Mesothelial cell of epicardium (in vitro differentiated cells): ENCODE results near the gene USP32. TPM values are rescaled to one million over a fixed set of nuclear protein-coding genes. Genes with fewer than 3 reads are reported as not detected.
"Not testable (repeated sequence)": the region's sequence is repeated elsewhere in the genome, so short reads cannot be mapped to it uniquely, and the experiment has no call there.

Experiments used
- DNase-seq, 2 experiments: peaks; one replicate each; pipeline ENCODE4 v3.0.0; 2021; ENCODE audit warnings: low spot score in 2 of 2; ENCODE audit not compliant: unreplicated experiment in 2 of 2
- H3K27ac Mint-ChIP-seq: 2 replicates; pipeline ENCODE4 v1.8.0; 2021; ENCODE audit warnings: mixed read lengths
- H3K27me3 Mint-ChIP-seq: 2 replicates; pipeline ENCODE4 v1.8.0; 2021; ENCODE audit warnings: low read depth, mixed read lengths
- H3K36me3 Mint-ChIP-seq: 2 replicates; pipeline ENCODE4 v1.8.0; 2021; ENCODE audit warnings: mixed read lengths
- H3K4me1 Mint-ChIP-seq: 2 replicates; pipeline ENCODE4 v1.8.0; 2021; ENCODE audit warnings: mixed read lengths
- H3K4me3 Mint-ChIP-seq: 2 replicates; pipeline ENCODE4 v1.8.0; 2021; ENCODE audit warnings: mild to moderate bottlenecking, moderate library complexity, mixed read lengths
- H3K9me3 Mint-ChIP-seq: 2 replicates; pipeline ENCODE4 v1.8.0; 2021; ENCODE audit warnings: mixed read lengths
- CTCF ChIP-seq: fragments of 200-600 bp; sonication (generic); IDR thresholded peaks from one replicate; pipeline ENCODE4 v1.5.0; 2021; ENCODE audit warnings: antibody characterized with exemption; ENCODE audit not compliant: unreplicated experiment
- total RNA-seq: library from RNA; stranded (reverse); gene quantifications from 3 replicates; pipeline ENCODE4 v1.2.1, GENCODE V29; 2021

Gene USP32
- total RNA-seq, 1 donor from 2014 or later: 48.4 TPM

- no peaks in the 10 kb centered on the region for H3K27me3 Mint-ChIP-seq
- H3K4me3 Mint-ChIP-seq: no peak overlapping the region
- TF ChIP-seq CTCF: no peak
- H3K27ac Mint-ChIP-seq: peak overlapping the region; percentile 50
- H3K9me3 Mint-ChIP-seq: peaks cover 2% of the 10 kb centered on the region
- H3K36me3 Mint-ChIP-seq: peaks cover 2% of the 10 kb centered on the region
- peaks cover 18% of the 10 kb centered on the region for H3K4me1 Mint-ChIP-seq
- DNase-seq: no peak
These were observed 40.8 kb downstream of the USP32 start for GRCh38 chr17:60351012-60351695.

GRCh38 chr17:60348616-60349015, 43.3 kb downstream of the USP32 start:
- peaks cover 2% of the 10 kb centered on the region for H3K36me3 Mint-ChIP-seq

GRCh38 chr17:60345233-60345632, 46.7 kb downstream of the USP32 start:
- H3K4me1 Mint-ChIP-seq: peaks cover 7% of the 10 kb centered on the region
- H3K9me3 Mint-ChIP-seq: peaks cover 3% of the 10 kb centered on the region
- peaks cover 31% of the 10 kb centered on the region for H3K36me3 Mint-ChIP-seq
- no peak for TF ChIP-seq CTCF
- peak overlapping the region; percentile 9 for H3K27ac Mint-ChIP-seq
- DNase-seq: no peak
- H3K27me3 Mint-ChIP-seq: no peaks in the 10 kb centered on the region
- H3K4me3 Mint-ChIP-seq: no peak overlapping the region

More at GRCh38 chr17:60348616-60349015, 43.3 kb downstream of the USP32 start:
- Mint-ChIP-seq H3K27ac (no peak overlapping the region), H3K4me3 (no peak overlapping the region), H3K27me3 (no peaks in the 10 kb centered on the region), H3K9me3 (no peaks in the 10 kb centered on the region), H3K4me1 (peaks cover 18% of the 10 kb centered on the region)
- no peak for DNase-seq
- TF ChIP-seq CTCF: no peak

GRCh38 chr17:60342492-60342891, 49.4 kb downstream of the USP32 start:
- not testable (repeated sequence) for H3K4me1 Mint-ChIP-seq, DNase-seq, H3K27me3 Mint-ChIP-seq, H3K9me3 Mint-ChIP-seq, H3K4me3 Mint-ChIP-seq, H3K27ac Mint-ChIP-seq
- peaks cover 39% of the 10 kb centered on the region for H3K36me3 Mint-ChIP-seq

- Mint-ChIP-seq H3K4me3 (no peak overlapping the region), H3K27ac (no peak overlapping the region), H3K27me3 (no peaks in the 10 kb centered on the region), H3K4me1 (peaks cover 8% of the 10 kb centered on the region), H3K36me3 (peaks cover 8% of the 10 kb centered on the region), H3K9me3 (peaks cover 4% of the 10 kb centered on the region)
- TF ChIP-seq CTCF: no peak
- no peak for DNase-seq
These were observed 56.6 kb downstream of the USP32 start for GRCh38 chr17:60335289-60335688.

GRCh38 chr17:60333628-60334031, 58.3 kb downstream of the USP32 start:
- no peak for DNase-seq
- H3K36me3 Mint-ChIP-seq: peaks cover 4% of the 10 kb centered on the region
- H3K27ac Mint-ChIP-seq: peak overlapping the region; percentile 40

GRCh38 chr17:60333072-60333471, 58.9 kb downstream of the USP32 start:
- not testable (repeated sequence) for H3K27me3 Mint-ChIP-seq, H3K4me3 Mint-ChIP-seq, H3K4me1 Mint-ChIP-seq, DNase-seq, H3K36me3 Mint-ChIP-seq, H3K9me3 Mint-ChIP-seq
- H3K27ac Mint-ChIP-seq: peak overlapping the region; percentile 39

More at GRCh38 chr17:60333628-60334031, 58.3 kb downstream of the USP32 start:
- no peak overlapping the region for H3K4me3 Mint-ChIP-seq
- TF ChIP-seq CTCF: no peak
- no peaks in the 10 kb centered on the region for H3K9me3 Mint-ChIP-seq
- peaks cover 8% of the 10 kb centered on the region for H3K4me1 Mint-ChIP-seq
- H3K27me3 Mint-ChIP-seq: no peaks in the 10 kb centered on the region
